ENCODE measurements around the gene NKAPD1.

DNA sequence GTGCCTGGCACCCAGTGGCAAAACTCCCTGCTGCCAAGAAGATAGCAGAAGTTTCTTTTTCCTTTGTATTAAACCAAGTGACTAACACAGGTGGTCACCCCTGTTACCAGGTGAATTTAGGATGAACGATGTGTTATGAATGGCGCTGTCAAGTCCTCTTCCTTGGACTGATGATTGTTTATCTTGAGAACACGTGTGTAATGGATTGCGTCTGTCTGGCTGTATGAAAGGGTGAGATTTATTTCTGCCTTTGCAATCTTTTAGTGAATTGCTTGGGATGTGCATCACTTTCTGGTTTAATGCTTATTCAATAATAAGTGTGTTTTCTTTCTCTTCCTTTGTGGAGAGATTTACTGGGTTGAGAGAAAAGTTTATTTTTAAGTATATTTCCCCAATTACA is 49.0 kb downstream of the NKAPD1 start:
- TF ChIP-seq CTCF (conservative IDR thresholded peaks at IDR 0.05 in 1 of 2, IDR thresholded peaks at IDR 0.05 in 1 of 2; ENCODE audit: extremely low read depth in 1 of 2, insufficient read depth in 1 of 2, low read depth in 1 of 2, low read length in 2 of 2) (no peak), EZH2 (IDR thresholded peaks at IDR 0.05; ENCODE audit: borderline replicate concordance, low read length) (no peak)

Data from mammary epithelial cell (primary cell).